Sigmoid colon (tissue), 4 donors: Measurements from ENCODE around the gene C1orf87.

ENCODE experiments used
- EP300 ChIP-seq, 4 donors: sonication (generic); formaldehyde crosslinking; IDR thresholded peaks; one replicate each; pipeline ENCODE4 v1.6.1; 2017; ENCODE audit warnings: antibody characterized with exemption in 4 of 4
- POLR2A ChIP-seq, 2 donors: fragments of 450-650 bp; IDR thresholded peaks; one replicate each; pipeline ENCODE4 v1.6.1; 2016; ENCODE audit warnings: antibody characterized with exemption in 2 of 2, mild to moderate bottlenecking in 2 of 2, moderate library complexity in 2 of 2
- POLR2AphosphoS5 ChIP-seq, 4 donors: sonication (generic); formaldehyde crosslinking; IDR thresholded peaks; one replicate each; pipeline ENCODE4 v1.6.1; 2017; ENCODE audit warnings: antibody characterized with exemption in 4 of 4
- TF ChIP-seq, protein P1 (sequence below), 4 experiments: fragments of 450-650 bp in 3 of 4; fragments of 200-600 bp in 1 of 4; IDR thresholded peaks; one replicate each; pipeline ENCODE4 v1.5.1; 2016 to 2019; ENCODE audit warnings: antibody characterized with exemption in 4 of 4, mild to moderate bottlenecking in 3 of 4, moderate library complexity in 2 of 4

DNA sequence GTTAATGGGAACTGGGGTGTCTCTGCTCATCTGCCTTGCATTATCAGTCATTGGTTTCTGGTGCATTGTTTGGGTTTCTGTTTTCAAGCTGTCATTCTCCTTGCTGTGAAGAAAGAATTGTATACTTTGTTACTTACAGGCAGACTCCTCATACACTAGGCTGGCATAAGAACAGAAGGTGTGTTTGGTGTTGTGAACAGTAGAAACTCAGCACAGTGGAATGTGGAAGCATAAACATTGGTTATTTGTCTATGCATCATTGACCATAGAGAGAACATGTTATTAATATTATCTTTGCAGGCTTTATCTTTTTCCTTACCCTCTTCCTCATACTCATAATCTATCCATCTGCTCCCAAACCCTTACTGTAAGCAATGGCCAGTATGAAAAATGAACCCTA, 18.2 kb downstream of the C1orf87 start:
- TF ChIP-seq POLR2AphosphoS5 (IDR thresholded peaks at IDR 0.05) (no peak), POLR2A (IDR thresholded peaks at IDR 0.05) (no peak), EP300 (IDR thresholded peaks at IDR 0.05) (no peak)
- TF ChIP-seq, protein P1, sequence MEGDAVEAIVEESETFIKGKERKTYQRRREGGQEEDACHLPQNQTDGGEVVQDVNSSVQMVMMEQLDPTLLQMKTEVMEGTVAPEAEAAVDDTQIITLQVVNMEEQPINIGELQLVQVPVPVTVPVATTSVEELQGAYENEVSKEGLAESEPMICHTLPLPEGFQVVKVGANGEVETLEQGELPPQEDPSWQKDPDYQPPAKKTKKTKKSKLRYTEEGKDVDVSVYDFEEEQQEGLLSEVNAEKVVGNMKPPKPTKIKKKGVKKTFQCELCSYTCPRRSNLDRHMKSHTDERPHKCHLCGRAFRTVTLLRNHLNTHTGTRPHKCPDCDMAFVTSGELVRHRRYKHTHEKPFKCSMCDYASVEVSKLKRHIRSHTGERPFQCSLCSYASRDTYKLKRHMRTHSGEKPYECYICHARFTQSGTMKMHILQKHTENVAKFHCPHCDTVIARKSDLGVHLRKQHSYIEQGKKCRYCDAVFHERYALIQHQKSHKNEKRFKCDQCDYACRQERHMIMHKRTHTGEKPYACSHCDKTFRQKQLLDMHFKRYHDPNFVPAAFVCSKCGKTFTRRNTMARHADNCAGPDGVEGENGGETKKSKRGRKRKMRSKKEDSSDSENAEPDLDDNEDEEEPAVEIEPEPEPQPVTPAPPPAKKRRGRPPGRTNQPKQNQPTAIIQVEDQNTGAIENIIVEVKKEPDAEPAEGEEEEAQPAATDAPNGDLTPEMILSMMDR (IDR thresholded peaks at IDR 0.05): no peak
